A673 (cell line): ENCODE measurements around the gene RNF41. TPM values are rescaled to one million over a fixed set of nuclear protein-coding genes. Genes with fewer than 3 reads are reported as not detected.

Source experiments
- BruUV-seq: library from RNA; stranded (reverse); fragments of 400-500 nt; replicated peaks from 2 replicates; lab custom pipeline; 2021; lab: Mats Ljungman, UMichigan
- CTCF ChIA-PET: fragments of 300-600 bp; sonication (Branson Sonifier 250); formaldehyde crosslinking; loops from one replicate; lab custom pipeline; 2022; ENCODE audit warnings: antibody characterized with exemption; lab: Charles Lee
- POLR2A ChIA-PET: fragments of 300-600 bp; sonication (Branson Sonifier 250); formaldehyde crosslinking; loops from one replicate; lab custom pipeline; 2022; ENCODE audit warnings: antibody characterized with exemption; ENCODE audit not compliant: low non-redundant PET; lab: Charles Lee
- DNase-seq: peaks from one replicate; pipeline ENCODE4 v3.0.0-alpha.2; 2015; ENCODE audit warnings: low spot score
- H3K27ac ChIP-seq: fragments of 200-600 bp; sonication (generic); 2 replicates; pipeline ENCODE4 v1.5.1; 2016; ENCODE audit warnings: mixed run types, low read depth, mild to moderate bottlenecking, mixed read lengths, antibody characterized with exemption, low read length; ENCODE audit not compliant: poor library complexity, severe bottlenecking
- H3K27me3 ChIP-seq: fragments of 200-600 bp; sonication (generic); replicated peaks from 2 replicates; pipeline ENCODE4 v1.6.1; 2017; ENCODE audit warnings: mixed run types, low read depth, mild to moderate bottlenecking, mixed read lengths, antibody characterized with exemption, low read length; ENCODE audit not compliant: insufficient read depth, poor library complexity
- H3K36me3 ChIP-seq: fragments of 200-600 bp; sonication (generic); 2 replicates; pipeline ENCODE4 v1.6.1; 2016; ENCODE audit warnings: mixed run types, mild to moderate bottlenecking, mixed read lengths, antibody characterized with exemption, low read length; ENCODE audit not compliant: insufficient read depth, poor library complexity, severe bottlenecking
- H3K4me1 ChIP-seq: fragments of 200-600 bp; sonication (generic); 2 replicates; pipeline ENCODE4 v1.6.1; 2017; ENCODE audit warnings: mixed run types, mild to moderate bottlenecking, mixed read lengths, antibody characterized with exemption, low read length; ENCODE audit not compliant: insufficient read depth, poor library complexity, severe bottlenecking
- H3K4me3 ChIP-seq: fragments of 200-600 bp; sonication (generic); 2 replicates; pipeline ENCODE4 v1.5.1; 2016; ENCODE audit warnings: low read depth, mixed run types, mild to moderate bottlenecking, mixed read lengths, low read length; ENCODE audit not compliant: poor library complexity, severe bottlenecking
- H3K9me3 ChIP-seq: fragments of 200-600 bp; sonication (generic); 2 replicates; pipeline ENCODE4 v1.6.1; 2016; ENCODE audit warnings: mixed run types, low read depth, mild to moderate bottlenecking, mixed read lengths, antibody characterized with exemption, low read length; ENCODE audit not compliant: poor library complexity, severe bottlenecking
- EZH2 ChIP-seq: fragments of 200-600 bp; sonication (generic); IDR thresholded peaks from 2 replicates; pipeline ENCODE4 v1.6.1; 2017; ENCODE audit warnings: borderline replicate concordance, low read depth, mild to moderate bottlenecking, mixed read lengths, antibody characterized with exemption, low read length; ENCODE audit not compliant: poor library complexity, severe bottlenecking
- intact Hi-C: fragments of 100-400 bp; cut with micrococcal nuclease; formaldehyde crosslinking; loops from one replicate; pipeline ENCODE4 v1.10.0; 2022; ENCODE audit not compliant: unreplicated experiment
- total RNA-seq: library from RNA; stranded (reverse); gene quantifications from 2 replicates; pipeline ENCODE4 v1.2.3, GENCODE V29; 2021
- TF ChIP-seq, protein P1 (sequence below): fragments of 300-800, 200-600 bp; sonication (generic); conservative IDR thresholded peaks from 2 replicates; pipeline ENCODE4 v1.5.1; 2017; ENCODE audit warnings: low read depth, mild to moderate bottlenecking, antibody characterized with exemption, low read length, moderate library complexity, mixed read lengths

RNF41 gene
- total RNA-seq, 1 experiment from 2014 or later = 48.1 TPM

DNA sequence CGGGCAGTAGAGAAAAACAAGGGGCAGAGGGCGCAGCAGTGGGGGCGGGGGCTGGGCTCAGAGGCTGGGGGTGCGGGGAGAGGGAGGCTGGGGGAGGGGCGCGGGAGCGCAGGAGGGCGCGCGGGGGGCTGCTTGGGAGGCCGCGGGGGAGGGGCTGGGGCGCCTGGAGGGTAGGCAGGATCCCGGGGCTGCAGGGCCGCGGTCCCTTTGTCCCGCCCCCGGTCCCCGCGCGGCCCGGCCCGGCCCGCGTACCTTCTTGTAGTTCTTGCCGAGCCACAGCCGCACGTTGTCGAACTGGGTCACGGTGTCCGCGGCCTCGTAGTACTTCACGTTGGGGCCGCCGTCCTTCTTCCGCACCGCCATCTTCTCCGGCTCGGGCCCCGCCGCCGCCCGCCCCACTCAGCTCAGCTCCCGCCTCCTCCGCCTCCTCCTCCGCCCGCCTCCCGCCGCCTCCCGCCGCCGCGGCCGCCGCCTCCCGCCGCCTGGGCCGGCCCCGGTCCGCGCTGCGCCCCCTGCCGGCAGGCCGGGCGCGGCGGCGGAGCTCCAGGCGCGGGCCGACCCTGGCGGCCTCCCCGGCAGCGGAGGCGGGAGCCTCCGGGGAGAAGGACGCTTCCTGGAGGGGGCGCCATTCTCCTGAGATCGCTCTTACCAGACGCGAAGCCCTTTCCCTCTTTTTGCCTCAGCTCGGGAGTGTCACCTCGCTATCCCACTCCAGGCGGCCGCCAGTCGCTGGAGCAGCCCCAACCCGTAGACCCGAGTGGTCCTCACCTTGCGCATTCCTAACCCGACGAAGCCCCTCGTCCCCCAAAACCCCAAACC lies 32.4 kb downstream of the RNF41 start, which contains the start of gene SMARCC2:
SMARCC2 (minus strand) TSS at position 385 of the 819 bp plus-strand sequence; CDS start at position 363, 22 bp downstream.
- peaks cover 26% of the 10 kb centered on the region for H3K36me3 ChIP-seq
- peak within 1 kb of the TSS; percentile 82 for H3K27ac ChIP-seq
- POLR2A ChIA-PET = interaction anchor here (0.5 to 1.0 kb wide), 2 partner anchors 27 to 91 kb away, joined by 4 to 6 read pairs; no protein-coding TSS in a partner anchor
- H3K27me3 ChIP-seq = no peaks in the 10 kb centered on the region
- no peaks in the 10 kb centered on the region for H3K9me3 ChIP-seq
- DNase-seq = peak; percentile 95
- TF ChIP-seq, protein P1, sequence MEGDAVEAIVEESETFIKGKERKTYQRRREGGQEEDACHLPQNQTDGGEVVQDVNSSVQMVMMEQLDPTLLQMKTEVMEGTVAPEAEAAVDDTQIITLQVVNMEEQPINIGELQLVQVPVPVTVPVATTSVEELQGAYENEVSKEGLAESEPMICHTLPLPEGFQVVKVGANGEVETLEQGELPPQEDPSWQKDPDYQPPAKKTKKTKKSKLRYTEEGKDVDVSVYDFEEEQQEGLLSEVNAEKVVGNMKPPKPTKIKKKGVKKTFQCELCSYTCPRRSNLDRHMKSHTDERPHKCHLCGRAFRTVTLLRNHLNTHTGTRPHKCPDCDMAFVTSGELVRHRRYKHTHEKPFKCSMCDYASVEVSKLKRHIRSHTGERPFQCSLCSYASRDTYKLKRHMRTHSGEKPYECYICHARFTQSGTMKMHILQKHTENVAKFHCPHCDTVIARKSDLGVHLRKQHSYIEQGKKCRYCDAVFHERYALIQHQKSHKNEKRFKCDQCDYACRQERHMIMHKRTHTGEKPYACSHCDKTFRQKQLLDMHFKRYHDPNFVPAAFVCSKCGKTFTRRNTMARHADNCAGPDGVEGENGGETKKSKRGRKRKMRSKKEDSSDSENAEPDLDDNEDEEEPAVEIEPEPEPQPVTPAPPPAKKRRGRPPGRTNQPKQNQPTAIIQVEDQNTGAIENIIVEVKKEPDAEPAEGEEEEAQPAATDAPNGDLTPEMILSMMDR = peak; percentile 74
- no peak for TF ChIP-seq EZH2
- BruUV-seq = no TSS peak
- CTCF ChIA-PET = interaction anchor here (0.6 to 2.3 kb wide), 23 partner anchors 10 to 1897 kb away, joined by 3 to 17 read pairs (median 4); partner anchors contain the start of genes ANKRD52, ESYT1, ORMDL2 and PA2G4
- peaks cover 13% of the 10 kb centered on the region for H3K4me1 ChIP-seq
- H3K4me3 ChIP-seq = peak within 1 kb of the TSS; percentile 83
- intact Hi-C loops = loop anchor here (2.0 to 10.0 kb wide), 3 partner anchors 63 to 145 kb away; partner anchors contain the start of genes RPS26 and ZC3H10

DNA sequence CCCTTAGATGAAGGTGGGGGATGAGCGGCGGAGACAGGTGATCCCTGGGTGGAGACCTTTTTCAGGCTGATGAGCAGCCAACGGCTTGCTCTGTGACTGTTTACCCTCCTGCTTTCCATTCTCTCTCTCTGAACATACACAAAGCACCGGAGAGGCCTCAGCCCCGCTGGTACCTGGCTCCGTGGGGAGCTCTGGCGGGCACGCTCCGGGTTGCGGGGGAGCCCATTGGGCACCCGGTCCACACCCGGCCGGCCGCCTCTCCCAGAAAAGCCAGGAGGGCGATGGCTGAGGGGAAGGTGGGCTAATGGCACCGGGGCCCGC lies 33.0 kb downstream of the RNF41 start:
- H3K36me3 ChIP-seq = peaks cover 32% of the 10 kb centered on the region
- intact Hi-C loops = loop anchor here (2.0 to 10.0 kb wide), 3 partner anchors 62 to 144 kb away; partner anchors contain the start of genes RPS26 and ZC3H10
- no peaks in the 10 kb centered on the region for H3K9me3 ChIP-seq
- peaks cover 13% of the 10 kb centered on the region for H3K4me1 ChIP-seq
- POLR2A ChIA-PET = interaction anchor here (1.0 kb wide), 1 partner anchor 26 kb away, joined by 6 read pairs; no protein-coding TSS in a partner anchor
- H3K4me3 ChIP-seq = peak overlapping the region; percentile 83
- peak; percentile 32 for DNase-seq
- CTCF ChIA-PET = interaction anchor here (0.6 to 2.3 kb wide), 14 partner anchors 13 to 371 kb away, joined by 3 to 17 read pairs (median 6); partner anchors contain the start of genes ANKRD52, ESYT1, ORMDL2 and RNF41
- TF ChIP-seq, protein P1 = no peak
- TF ChIP-seq EZH2 = no peak
- H3K27ac ChIP-seq = peak overlapping the region; percentile 82
- no peaks in the 10 kb centered on the region for H3K27me3 ChIP-seq
- BruUV-seq = no TSS peak

DNA sequence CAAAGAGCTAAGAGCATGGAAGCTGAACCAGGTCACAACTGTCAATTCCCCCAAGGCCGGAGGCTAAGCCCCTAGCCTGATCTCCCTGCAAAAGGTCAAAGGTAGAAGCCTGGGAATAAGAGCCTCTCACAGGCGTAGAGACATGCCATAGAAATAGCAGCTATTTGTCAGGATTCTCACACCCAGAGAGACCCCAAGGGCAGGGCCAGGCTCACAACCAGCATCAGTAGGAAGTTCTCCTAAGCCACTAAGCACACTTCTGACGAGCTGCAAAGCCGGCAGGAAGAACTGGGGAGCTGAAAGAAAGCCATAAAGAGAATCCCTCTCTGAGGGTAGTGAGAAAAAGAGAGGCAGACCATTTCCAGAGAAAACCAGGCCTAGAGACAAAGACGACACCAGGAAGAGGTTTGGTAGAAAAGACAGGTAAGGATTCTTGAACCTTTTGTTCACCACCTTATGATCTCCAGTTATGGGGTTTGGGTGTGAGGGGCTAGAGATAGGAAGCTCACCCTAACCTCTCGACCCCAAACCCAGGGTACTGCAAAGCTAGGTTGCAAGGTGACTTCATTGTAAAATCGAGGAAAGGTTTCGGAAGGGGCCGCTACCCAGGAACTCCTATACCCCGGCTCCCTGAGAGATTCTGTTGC lies 33.5 kb downstream of the RNF41 start:
- intact Hi-C loops = loop anchor here (2.0 to 10.0 kb wide), 3 partner anchors 61 to 143 kb away; partner anchors contain the start of genes RPS26 and ZC3H10
- peaks cover 13% of the 10 kb centered on the region for H3K4me1 ChIP-seq
- TF ChIP-seq EZH2 = no peak
- TF ChIP-seq, protein P1 = no peak
- no peaks in the 10 kb centered on the region for H3K9me3 ChIP-seq
- POLR2A ChIA-PET = no interaction called here
- no peak for DNase-seq
- CTCF ChIA-PET = interaction anchor here (0.5 to 2.3 kb wide), 2 partner anchors 60 to 1934 kb away, joined by 14 to 15 read pairs; partner anchors contain the start of gene ESYT1
- H3K36me3 ChIP-seq = peaks cover 37% of the 10 kb centered on the region
- H3K27ac ChIP-seq = peak overlapping the region; percentile 82
- no peaks in the 10 kb centered on the region for H3K27me3 ChIP-seq
- BruUV-seq = no TSS peak
- H3K4me3 ChIP-seq = peak overlapping the region; percentile 83
